Hematopoietic multipotent progenitor cell treated with erythropoietin and hydrocortisone succinate and interleukin-3 and kit ligand, for 6 days (in vitro differentiated cells): ENCODE data around the gene CACNG6.
A peak's percentile ranks its signal among the peaks of the same experiment; 100 is the strongest.
"Not testable (repeated sequence)": the region's sequence is repeated elsewhere in the genome, so short reads cannot be mapped to it uniquely, and the experiment has no call there.

Experiments
- DNase-seq: peaks from one replicate; pipeline ENCODE4 v3.0.0-alpha.2; 2015

Gene CACNG6

DNA sequence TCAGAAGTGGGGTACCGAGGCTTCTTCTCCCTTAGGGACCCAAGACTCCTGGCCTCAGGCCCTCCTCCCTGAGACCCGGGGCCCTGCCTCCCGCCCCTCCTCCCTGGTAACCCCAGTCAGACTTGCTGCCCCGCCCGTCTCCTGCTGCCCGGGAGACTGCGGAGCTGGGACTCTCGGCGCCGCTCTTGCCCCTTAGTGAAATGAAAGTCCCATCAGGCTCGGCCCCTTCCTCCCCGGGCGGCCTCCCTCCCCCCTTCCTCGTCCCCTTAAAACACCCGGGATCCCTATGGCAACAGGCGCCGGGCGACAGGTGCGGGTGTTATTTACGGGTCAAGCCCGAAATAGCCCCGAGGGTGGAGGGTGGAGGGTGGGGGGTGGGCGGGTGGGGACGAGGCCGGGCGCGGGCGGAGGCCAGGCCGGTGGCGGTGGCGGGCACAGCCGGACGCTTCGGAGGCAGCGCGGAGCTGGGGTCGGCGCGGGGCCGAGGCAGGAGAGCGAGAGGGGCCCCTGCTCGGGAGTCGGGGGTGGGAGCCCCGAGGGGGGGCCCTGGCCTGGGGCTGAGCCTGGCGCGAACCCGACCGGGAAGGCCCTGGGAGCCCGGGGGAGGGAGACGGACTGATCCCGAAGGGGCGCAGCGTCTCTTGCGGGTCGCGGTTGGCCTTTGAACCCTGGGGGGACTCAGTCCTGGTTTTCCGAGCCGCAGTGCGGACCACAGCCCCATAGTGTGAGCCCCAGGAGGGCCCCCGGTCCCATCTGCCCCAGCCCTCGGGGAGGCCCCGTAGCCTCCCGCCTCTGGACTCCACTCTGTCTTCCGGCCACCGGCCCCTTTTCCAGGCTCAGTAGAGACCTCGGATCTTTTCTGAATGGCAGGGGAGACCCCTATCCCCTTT lies at the start of gene CACNG6:
CACNG6 (plus strand) TSS at position 414 of the 890 bp plus-strand sequence. CDS start 1,241 bp downstream, outside the sequence.
- DNase-seq: no peak

DNA sequence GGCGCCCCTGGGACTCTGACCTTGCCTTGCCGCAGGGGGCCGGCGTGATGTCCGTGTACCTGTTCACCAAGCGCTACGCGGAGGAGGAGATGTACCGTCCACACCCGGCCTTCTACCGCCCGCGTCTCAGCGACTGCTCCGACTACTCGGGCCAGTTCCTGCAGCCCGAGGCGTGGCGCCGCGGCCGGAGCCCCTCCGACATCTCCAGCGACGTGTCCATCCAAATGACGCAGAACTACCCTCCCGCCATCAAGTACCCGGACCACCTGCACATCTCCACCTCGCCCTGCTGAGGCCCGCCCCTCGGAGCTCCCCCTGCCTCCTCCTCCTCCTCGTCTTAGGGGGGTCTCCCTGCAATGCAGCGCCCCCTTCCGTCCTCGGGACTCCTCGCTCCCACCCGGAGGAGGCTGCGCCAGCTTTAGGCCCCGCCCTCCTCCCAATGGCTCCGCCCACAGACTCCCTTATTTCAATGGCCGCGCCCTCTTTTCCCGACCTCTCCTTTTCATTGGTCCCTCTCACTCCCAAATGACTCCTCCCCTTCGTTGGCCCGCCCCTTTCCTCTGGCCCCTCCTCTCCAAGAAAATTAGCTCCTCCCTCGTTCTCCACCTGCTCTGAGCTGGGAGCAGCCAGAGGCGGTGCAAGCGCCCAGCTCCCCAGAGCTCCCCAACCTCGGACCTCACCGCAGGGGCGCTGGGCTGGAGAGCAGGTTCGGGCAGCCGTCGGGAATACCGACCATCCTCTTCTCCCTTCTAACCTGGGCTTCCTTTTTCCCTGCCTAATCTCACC lies 49.2 kb upstream of the CACNG6 start:
- peak; percentile 54 for DNase-seq

DNA sequence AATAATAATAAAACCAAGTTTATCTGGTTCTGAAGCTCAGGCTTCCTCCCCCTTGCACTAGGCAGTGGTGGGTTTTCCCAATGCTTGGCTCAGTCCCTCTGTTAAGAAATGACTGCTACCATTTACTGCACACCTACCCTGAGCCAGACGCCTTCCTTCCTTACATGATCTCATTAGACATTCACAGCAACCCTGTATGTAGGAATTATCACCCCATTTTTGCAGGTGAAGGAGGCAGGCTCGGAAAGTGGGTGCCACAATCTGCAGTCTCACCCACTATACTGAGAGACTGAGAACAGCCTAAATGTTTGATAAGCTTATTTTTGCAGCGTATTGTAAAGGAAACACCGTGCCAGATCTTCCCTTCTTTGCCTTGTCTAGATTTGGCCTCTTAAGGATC lies 47.0 kb upstream of the CACNG6 start:
- DNase-seq: no peak

DNA sequence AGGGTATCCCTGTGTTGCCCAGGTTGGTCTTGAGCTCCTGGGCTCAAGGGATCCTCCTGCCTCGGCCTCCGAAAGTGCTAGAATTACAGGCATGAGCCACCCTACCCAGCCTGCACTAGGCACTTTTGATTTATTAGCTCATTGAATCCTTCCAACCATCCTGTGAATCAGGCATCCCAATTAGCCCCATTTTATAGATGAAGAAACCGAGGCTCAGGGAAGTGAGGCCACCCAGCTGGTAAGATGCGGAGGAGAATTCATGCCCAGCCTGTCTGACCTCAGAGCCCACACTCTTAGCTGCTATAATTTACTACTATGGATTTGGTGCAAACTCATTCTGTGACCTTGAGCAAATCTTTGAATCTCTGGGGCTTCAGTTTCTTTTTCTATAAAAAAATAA lies 46.5 kb upstream of the CACNG6 start:
- DNase-seq: no peak

DNA sequence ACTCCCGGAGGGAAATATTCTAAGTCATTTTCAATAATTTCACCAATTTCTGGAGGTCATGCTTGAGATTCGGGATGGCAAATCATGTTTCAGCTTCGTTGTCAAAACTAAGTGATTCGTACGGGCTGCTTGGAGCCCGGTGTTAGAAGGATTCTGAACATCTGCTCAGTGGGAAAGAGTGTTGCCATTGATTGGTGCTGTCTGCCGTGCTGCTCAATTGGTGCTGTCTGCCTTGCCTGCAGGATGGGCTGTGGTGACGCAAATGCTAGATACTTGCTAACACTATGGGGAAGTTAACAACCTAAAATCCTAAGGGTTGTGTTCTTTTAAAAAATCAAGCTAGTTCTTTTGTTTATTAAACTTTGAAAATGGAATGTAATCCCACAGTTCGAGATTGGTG lies 46.0 kb upstream of the CACNG6 start:
- DNase-seq: no peak

- no peak for DNase-seq
These were observed 45.4 kb upstream of the CACNG6 start for GRCh38 chr19:53945998-53946397.

GRCh38 chr19:53947624-53948023 lies 43.8 kb upstream of the CACNG6 start:
- peak; percentile 28 for DNase-seq

GRCh38 chr19:53948611-53949010 lies 42.8 kb upstream of the CACNG6 start:
- not testable (repeated sequence) for DNase-seq

- no peak for DNase-seq
These were observed 40.0 kb upstream of the CACNG6 start for GRCh38 chr19:53951436-53951835.

DNA sequence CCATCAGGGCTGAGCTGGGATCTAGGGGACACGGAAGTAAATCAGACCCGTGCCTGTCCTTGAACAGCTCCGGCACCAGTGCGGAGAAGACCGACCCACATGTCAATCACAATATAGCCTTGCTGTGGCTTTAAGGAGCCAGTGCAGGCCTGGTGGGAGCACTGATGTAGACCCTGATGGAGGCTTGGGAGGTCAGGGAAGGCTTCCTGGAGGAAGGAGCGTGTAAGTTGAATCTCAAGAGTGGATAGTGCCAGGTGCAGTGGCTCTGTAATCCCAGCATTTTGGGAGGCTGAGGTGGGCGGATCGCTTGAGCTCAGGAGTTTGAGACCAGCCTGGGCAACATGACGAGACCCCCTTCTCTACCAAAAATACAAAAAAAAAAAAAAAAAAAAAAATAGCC lies 39.5 kb upstream of the CACNG6 start:
- no peak for DNase-seq

GRCh38 chr19:53953383-53953782 lies 38.1 kb upstream of the CACNG6 start:
- no peak for DNase-seq

GRCh38 chr19:53957448-53958167 lies 33.8 kb upstream of the CACNG6 start:
- no peak for DNase-seq

GRCh38 chr19:53958168-53958571 lies 33.3 kb upstream of the CACNG6 start:
- no peak for DNase-seq

DNA sequence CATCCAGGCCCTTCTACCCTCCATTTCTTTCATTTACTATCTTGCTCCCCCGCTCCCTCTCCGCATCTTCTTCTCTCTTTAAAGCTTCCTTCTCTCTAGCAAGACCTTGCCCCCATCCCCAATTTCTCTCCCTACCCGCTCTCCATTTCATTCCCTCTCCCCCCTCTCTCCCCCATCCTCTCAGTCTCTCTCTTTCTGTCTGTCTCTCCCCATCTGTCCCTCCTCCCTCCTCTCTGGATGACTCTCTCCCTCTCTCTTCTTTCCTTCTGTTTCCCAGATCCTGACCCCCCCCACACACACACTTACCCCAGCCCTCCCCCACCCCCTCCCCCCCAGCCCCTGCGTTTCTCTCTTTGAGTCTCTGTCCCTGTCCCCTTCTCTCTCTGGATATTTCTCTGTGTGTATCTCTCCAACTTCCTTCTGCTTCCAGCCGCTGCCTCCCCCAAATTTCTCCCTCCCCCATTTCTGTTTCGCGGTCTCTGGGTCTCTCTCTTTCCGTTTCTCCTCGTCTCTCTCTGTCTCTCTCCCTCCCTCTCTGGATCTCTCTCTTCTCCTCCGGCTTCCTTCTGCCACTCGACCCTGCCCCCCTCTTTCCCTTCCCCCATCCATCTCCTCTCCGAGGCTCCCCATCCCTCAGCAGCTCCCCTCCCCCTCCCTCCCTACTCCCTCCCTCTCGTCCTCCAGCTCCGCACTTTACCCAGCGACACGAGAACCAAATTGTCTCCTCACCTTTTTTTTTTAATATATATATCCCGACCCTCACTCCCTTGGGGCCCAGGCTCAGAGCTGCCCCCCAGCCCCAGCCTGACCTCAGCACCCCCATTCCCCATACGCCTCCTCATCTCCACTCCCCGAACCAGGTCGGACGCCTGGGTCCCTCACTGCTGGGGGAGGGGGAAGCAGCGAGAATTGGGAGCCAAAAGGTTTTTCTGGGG lies 32.3 kb upstream of the CACNG6 start:
- DNase-seq: no peak

DNA sequence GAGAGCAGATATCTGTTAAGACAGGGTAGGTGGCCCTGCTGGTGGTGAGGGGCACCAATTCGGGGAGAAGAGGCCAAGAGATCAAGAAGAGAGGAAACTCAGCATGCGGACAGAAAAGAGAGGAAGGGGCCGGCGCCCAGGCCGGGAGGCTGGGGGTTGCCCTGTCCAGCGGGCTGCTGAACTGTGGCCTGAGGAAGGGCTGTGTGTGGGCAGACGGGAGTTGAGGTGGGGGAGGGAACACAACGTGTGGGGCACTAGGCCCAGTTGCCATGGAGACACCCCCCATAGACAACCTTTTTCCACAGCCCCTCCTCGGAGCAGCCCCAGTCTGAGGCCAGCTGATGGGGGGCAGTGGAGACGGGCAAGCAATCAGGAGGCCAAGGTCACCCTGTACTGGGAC lies 31.2 kb upstream of the CACNG6 start:
- no peak for DNase-seq

GRCh38 chr19:53960886-53961285 lies 30.6 kb upstream of the CACNG6 start:
- DNase-seq: no peak

DNA sequence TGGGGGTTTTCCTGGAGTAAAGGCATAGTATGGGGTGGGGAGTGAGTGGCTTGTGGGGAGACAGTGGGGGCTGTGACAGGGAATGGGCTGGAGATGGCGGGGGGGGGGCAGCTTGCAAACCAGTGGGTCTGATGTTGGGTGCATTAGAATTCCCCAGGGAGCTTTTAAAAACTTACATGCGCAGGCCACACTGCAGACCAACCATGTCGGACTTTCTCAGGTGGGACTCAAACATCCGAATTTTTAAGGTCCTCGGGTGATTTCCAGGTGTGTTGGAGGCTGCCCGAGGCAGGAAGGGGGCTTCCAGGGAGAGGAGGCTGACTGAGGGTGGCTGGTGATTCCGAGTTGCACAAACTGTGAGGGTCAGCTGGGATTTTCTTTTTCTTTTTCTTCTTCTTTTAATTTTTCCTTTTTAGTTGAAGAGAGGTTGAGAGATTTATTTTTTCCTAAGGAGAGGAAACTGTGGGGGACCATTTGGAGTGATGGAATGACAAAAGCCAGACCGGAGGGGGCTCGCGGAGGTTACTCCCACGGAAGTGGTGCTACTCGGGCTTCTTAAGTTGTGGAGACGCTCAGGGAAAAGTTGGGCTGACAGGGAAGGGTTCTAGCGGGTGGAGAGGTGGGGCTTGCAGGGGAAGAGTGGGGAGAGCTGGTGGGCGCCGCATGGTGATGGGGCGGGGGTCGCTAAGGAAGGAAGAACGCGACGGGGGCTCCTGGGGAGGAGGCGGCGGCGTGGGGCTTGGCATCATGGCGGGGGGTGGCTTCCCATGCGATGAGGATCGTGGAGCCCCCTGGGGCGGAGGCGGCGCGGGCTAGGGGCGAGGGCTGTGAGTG lies 29.7 kb upstream of the CACNG6 start:
- no peak for DNase-seq

DNA sequence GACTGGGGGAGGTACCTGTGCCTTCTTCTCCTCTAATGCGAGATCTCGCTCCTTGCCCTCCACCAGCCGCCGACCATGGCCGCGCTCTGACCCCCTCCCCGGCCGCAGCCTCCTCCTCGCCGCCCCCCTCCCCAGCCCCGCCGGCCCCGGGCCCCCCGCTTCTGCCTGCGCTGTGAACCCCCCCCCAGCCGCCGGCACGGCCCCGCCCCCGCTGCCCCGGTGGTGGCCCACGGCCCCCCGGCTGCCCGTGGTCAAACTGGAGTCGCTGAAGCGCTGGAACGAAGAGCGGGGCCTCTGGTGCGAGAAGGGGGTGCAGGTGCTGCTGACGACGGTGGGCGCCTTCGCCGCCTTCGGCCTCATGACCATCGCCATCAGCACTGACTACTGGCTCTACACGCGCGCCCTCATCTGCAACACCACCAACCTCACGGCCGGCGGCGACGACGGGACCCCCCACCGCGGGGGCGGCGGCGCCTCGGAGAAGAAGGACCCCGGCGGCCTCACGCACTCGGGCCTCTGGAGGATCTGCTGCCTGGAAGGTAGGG lies 28.5 kb upstream of the CACNG6 start, which contains the start of gene CACNG8:
CACNG8 (plus strand) TSS at position 51 of the 545 bp plus-strand sequence.
- no peak for DNase-seq

DNA sequence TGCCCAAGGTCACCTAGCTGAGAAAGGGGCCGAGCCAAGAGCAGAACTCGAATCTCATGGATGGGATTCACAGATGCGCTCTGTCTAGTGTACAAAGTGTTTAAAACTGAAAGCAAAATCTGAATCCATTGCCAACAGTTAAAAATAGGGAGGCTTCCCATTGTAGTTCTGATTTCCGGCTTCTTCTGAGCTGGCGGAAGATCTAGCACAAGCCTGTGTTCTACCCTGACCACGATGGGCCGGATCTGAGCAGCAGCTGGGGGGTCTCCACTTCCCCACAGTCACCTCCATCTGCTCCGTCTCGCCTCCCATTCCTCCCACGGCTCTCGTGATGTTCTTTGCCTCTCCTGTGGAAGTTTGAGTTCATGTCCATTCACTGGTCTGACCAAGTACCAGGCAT lies 26.3 kb upstream of the CACNG6 start:
- no peak for DNase-seq

DNA sequence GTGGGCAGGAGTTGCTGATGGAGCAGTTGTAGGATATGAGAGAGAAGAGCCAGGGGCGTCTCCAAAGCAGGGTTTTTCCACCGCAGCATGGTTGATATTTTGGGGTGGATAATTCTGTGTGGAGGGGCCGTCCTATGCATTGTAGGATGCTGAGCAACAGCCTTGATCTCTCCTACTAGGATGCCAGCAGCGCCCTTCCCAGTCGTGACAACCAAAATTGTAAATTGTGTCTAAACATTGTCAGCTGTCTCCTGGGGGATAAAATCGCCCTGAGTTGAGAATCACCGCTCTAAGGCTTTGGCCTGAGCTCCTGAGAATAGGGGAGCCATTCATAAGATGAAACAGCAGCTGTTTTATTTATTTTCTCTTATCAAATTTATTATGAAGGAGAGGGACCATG lies 24.5 kb upstream of the CACNG6 start:
- no peak for DNase-seq

- no peak for DNase-seq
These were observed 22.1 kb upstream of the CACNG6 start for GRCh38 chr19:53969366-53969765.
